Thyroid gland (tissue), 4 donors: ENCODE data around the gene OR52H1. TPM values are rescaled to one million over a fixed set of nuclear protein-coding genes. Genes with fewer than 3 reads are reported as not detected.
"Not testable (repeated sequence)": the region's sequence is repeated elsewhere in the genome, so short reads cannot be mapped to it uniquely, and the experiment has no call there.

Source experiments
- DNase-seq, 2 donors: peaks; one replicate each; pipeline ENCODE4 v3.0.0-alpha.2; 2019
- H3K27ac ChIP-seq, 3 donors: fragments of 200-600 bp; sonication (generic); 1 replicate in 2 of 3; 2 replicates in 1 of 3; pipeline ENCODE4 v1.5.1; 2016 to 2019; ENCODE audit warnings: mild to moderate bottlenecking in 1 of 3, moderate library complexity in 1 of 3
- H3K27me3 ChIP-seq: fragments of 200-600 bp; sonication (generic); one replicate; pipeline ENCODE4 v1.5.1; 2019
- H3K36me3 ChIP-seq, 2 donors: fragments of 200-600 bp; sonication (generic); one replicate each; pipeline ENCODE4 v1.5.1; 2016 to 2019
- H3K4me1 ChIP-seq, 2 donors: fragments of 200-600 bp; sonication (generic); one replicate each; pipeline ENCODE4 v1.5.1; 2017 to 2019
- H3K4me3 ChIP-seq, 3 donors: fragments of 200-600 bp; sonication (generic); replicated peaks in 1 of 3; 1 replicate in 2 of 3; 2 replicates in 1 of 3; pipeline ENCODE4 v1.5.1; 2016; ENCODE audit warnings: mild to moderate bottlenecking in 1 of 3
- H3K9me3 ChIP-seq: fragments of 200-600 bp; sonication (generic); one replicate; pipeline ENCODE4 v1.5.1; 2017
- CTCF ChIP-seq, 6 experiments: fragments of 200-600 bp in 3 of 6; fragments of 450-650 bp in 3 of 6; sonication (generic) in 3 of 6; IDR thresholded peaks; one replicate each; pipeline ENCODE4 v1.5.1; 2016 to 2019; ENCODE audit warnings: antibody characterized with exemption in 6 of 6, mild to moderate bottlenecking in 2 of 6, inconsistent platforms in 1 of 6, moderate library complexity in 1 of 6
- POLR2A ChIP-seq, 2 donors: fragments of 450-650 bp; IDR thresholded peaks; one replicate each; pipeline ENCODE4 v1.6.1; 2017; ENCODE audit warnings: antibody characterized with exemption in 2 of 2, mild to moderate bottlenecking in 2 of 2, moderate library complexity in 1 of 2
- WGBS, 2 donors: methylation state at CpG; one replicate each; pipeline ENCODE4 v1.1.5; 2017; 5-methylcytosine and 5-hydroxymethylcytosine counted together
- intact Hi-C: fragments of 100-400 bp; cut with DNase I; formaldehyde crosslinking; loops from one replicate; pipeline ENCODE4 v1.15.1; 2023
- total RNA-seq, 4 donors: library from RNA; depleted of rRNA; stranded (reverse); fragments of >200 nt; gene quantifications; one replicate each; pipeline ENCODE4 v1.2.3, GENCODE V29; 2016

Gene OR52H1
- total RNA-seq, 4 donors from 2014 or later, result 0.78 to 2.8 (median 1.1) TPM

- Histone ChIP-seq H3K4me1 (peaks cover 4 to 5% of the 10 kb centered on the region in 2 donors), H3K27ac (no peak overlapping the region), H3K9me3 (no peaks in the 10 kb centered on the region), H3K36me3 (no peaks in the 10 kb centered on the region), H3K27me3 (no peaks in the 10 kb centered on the region), H3K4me3 (no peak overlapping the region)
- TF ChIP-seq CTCF (IDR thresholded peaks at IDR 0.05) (no peak), POLR2A (IDR thresholded peaks at IDR 0.05) (no peak)
- intact Hi-C loops, result loop anchor here (10.0 kb wide), 1 partner anchor 73 kb away; no protein-coding TSS in a partner anchor
- no peak for DNase-seq
- whole genome bisulfite sequencing, 2 donors, result 53 to 61% methylated on average over 3 of the region's 3 CpGs
These were observed 43.3 kb upstream of the OR52H1 start for GRCh38 chr11:5591613-5592012.

- intact Hi-C loops, result loop anchor here (10.0 kb wide), 1 partner anchor 75 kb away; no protein-coding TSS in a partner anchor
- DNase-seq, H3K27ac ChIP-seq, H3K9me3 ChIP-seq, H3K27me3 ChIP-seq, H3K36me3 ChIP-seq, H3K4me1 ChIP-seq, H3K4me3 ChIP-seq: not testable (repeated sequence)
- 93 to 99% methylated on average over 14 to 20 of the region's 31 CpGs for WGBS, 2 donors
These were observed 41.6 kb upstream of the OR52H1 start for GRCh38 chr11:5589906-5590305.

GRCh38 chr11:5584458-5584857, 36.1 kb upstream of the OR52H1 start:
- H3K27me3 ChIP-seq, H3K27ac ChIP-seq, H3K4me1 ChIP-seq, H3K9me3 ChIP-seq, H3K4me3 ChIP-seq, DNase-seq, intact Hi-C loops, H3K36me3 ChIP-seq: not testable (repeated sequence)
- 86 to 90% methylated on average over 5 of the region's 5 CpGs for WGBS, 2 donors

- DNase-seq, result no peak
- TF ChIP-seq CTCF (IDR thresholded peaks at IDR 0.05) (no peak), POLR2A (IDR thresholded peaks at IDR 0.05) (no peak)
- H3K4me3 ChIP-seq, result no peak overlapping the region
- intact Hi-C loops, result no loop called here
- no peaks in the 10 kb centered on the region for H3K4me1 ChIP-seq
- no peaks in the 10 kb centered on the region for H3K36me3 ChIP-seq
- H3K27ac ChIP-seq, result no peak overlapping the region
- H3K9me3 ChIP-seq, result no peaks in the 10 kb centered on the region
- H3K27me3 ChIP-seq, result no peaks in the 10 kb centered on the region
- WGBS, 2 donors, result 83 to 88% methylated on average over 4 of the region's 4 CpGs
These were observed 32.7 kb upstream of the OR52H1 start for GRCh38 chr11:5581014-5581413.

- intact Hi-C loops, result no loop called here
- H3K4me1 ChIP-seq, result no peaks in the 10 kb centered on the region
- no peaks in the 10 kb centered on the region for H3K9me3 ChIP-seq
- no peak within 1 kb of the TSS for H3K4me3 ChIP-seq
- TF ChIP-seq CTCF (IDR thresholded peaks at IDR 0.05) (no peak), POLR2A (IDR thresholded peaks at IDR 0.05) (no peak)
- no peaks in the 10 kb centered on the region for H3K36me3 ChIP-seq
- WGBS, 2 donors, result 95 to 98% methylated on average over 8 of the region's 8 CpGs
- DNase-seq, result no peak
- H3K27me3 ChIP-seq, result no peaks in the 10 kb centered on the region
- no peak within 1 kb of the TSS for H3K27ac ChIP-seq
These were observed 32.2 kb upstream of the OR52H1 start, which contains the start of gene OR52B6 for GRCh38 chr11:5580577-5580976. Gene OR52B6 (plus strand): TSS chr11:5580877. CDS start chr11:5580877, 0 bp downstream.

- TF ChIP-seq POLR2A (IDR thresholded peaks at IDR 0.05) (no peak), CTCF (IDR thresholded peaks at IDR 0.05) (no peak)
These were observed 28.8 kb upstream of the OR52H1 start for GRCh38 chr11:5577101-5577500.

More at GRCh38 chr11:5577101-5577500, 28.8 kb upstream of the OR52H1 start:
- no peak overlapping the region for H3K4me3 ChIP-seq
- no peaks in the 10 kb centered on the region for H3K36me3 ChIP-seq
- no peak overlapping the region for H3K27ac ChIP-seq
- no peaks in the 10 kb centered on the region for H3K4me1 ChIP-seq
- intact Hi-C loops, result no loop called here
- no peak for DNase-seq
- H3K9me3 ChIP-seq, result no peaks in the 10 kb centered on the region
- no peaks in the 10 kb centered on the region for H3K27me3 ChIP-seq
